H9 (cell line): ENCODE measurements around the gene ZNF880. TPM values are rescaled to one million over a fixed set of nuclear protein-coding genes. Genes with fewer than 3 reads are reported as not detected.
A peak's percentile ranks its signal among the peaks of the same experiment; 100 is the strongest.
"Not testable (repeated sequence)": the region's sequence is repeated elsewhere in the genome, so short reads cannot be mapped to it uniquely, and the experiment has no call there.

ENCODE experiments used
- DNase-seq: peaks from one replicate; pipeline ENCODE4 v3.0.0-alpha.2; 2017
- H2AFZ ChIP-seq: one replicate; pipeline ENCODE4 v1.6.1; 2013; ENCODE audit warnings: mild to moderate bottlenecking, low read length, control low read depth, moderate library complexity
- H2AK5ac ChIP-seq: 2 replicates; pipeline ENCODE4 v1.6.1; 2013; ENCODE audit warnings: low read length, control low read depth, mixed read lengths; ENCODE audit not compliant: insufficient read length
- H2BK120ac ChIP-seq: one replicate; pipeline ENCODE4 v1.6.1; 2013; ENCODE audit warnings: low read depth, mild to moderate bottlenecking, low read length, control low read depth, inconsistent platforms; ENCODE audit not compliant: poor library complexity, severe bottlenecking
- H2BK12ac ChIP-seq: 2 replicates; pipeline ENCODE4 v1.6.1; 2013; ENCODE audit warnings: low read length, control low read depth, mixed read lengths, low read depth; ENCODE audit not compliant: insufficient read length
- H2BK15ac ChIP-seq: 2 replicates; pipeline ENCODE4 v1.6.1; 2013; ENCODE audit warnings: low read depth, low read length, control low read depth
- H2BK20ac ChIP-seq: one replicate; pipeline ENCODE4 v1.6.1; 2013; ENCODE audit warnings: low read depth, mild to moderate bottlenecking, low read length, control low read depth, inconsistent platforms; ENCODE audit not compliant: poor library complexity, severe bottlenecking
- H2BK5ac ChIP-seq: 2 replicates; pipeline ENCODE4 v1.6.1; 2013; ENCODE audit warnings: low read length, control low read depth, mixed read lengths; ENCODE audit not compliant: insufficient read length
- H3K14ac ChIP-seq: 2 replicates; pipeline ENCODE4 v1.6.1; 2013; ENCODE audit warnings: low read length, control low read depth; ENCODE audit not compliant: insufficient read depth
- H3K18ac ChIP-seq: 2 replicates; pipeline ENCODE4 v1.6.1; 2013; ENCODE audit warnings: low read depth, mild to moderate bottlenecking, mixed read lengths, low read length, control low read depth; ENCODE audit not compliant: insufficient read length
- H3K23ac ChIP-seq: 2 replicates; pipeline ENCODE4 v1.6.1; 2013; ENCODE audit warnings: low read length, control low read depth, mixed read lengths, low read depth; ENCODE audit not compliant: insufficient read length
- H3K23me2 ChIP-seq: 2 replicates; pipeline ENCODE4 v1.6.1; 2013; ENCODE audit warnings: low read depth, mild to moderate bottlenecking, mixed read lengths, low read length, control low read depth; ENCODE audit not compliant: insufficient read length, poor library complexity, severe bottlenecking
- H3K27ac ChIP-seq: 2 replicates; pipeline ENCODE4 v1.5.1; 2013; ENCODE audit warnings: low read length, control low read depth, mixed read lengths, low read depth; ENCODE audit not compliant: insufficient read length
- H3K27me3 ChIP-seq: 2 replicates; pipeline ENCODE4 v1.6.1; 2013; ENCODE audit warnings: low read length, control low read depth, inconsistent platforms; ENCODE audit not compliant: insufficient read depth
- H3K4ac ChIP-seq: 2 replicates; pipeline ENCODE4 v1.6.1; 2013; ENCODE audit warnings: low read depth, mild to moderate bottlenecking, control low read depth, inconsistent platforms, low read length, moderate library complexity
- H3K4me1 ChIP-seq: 2 replicates; pipeline ENCODE4 v1.6.1; 2013; ENCODE audit warnings: low read length, control low read depth, inconsistent platforms; ENCODE audit not compliant: insufficient read depth
- H3K4me2 ChIP-seq: 2 replicates; pipeline ENCODE4 v1.6.1; 2013; ENCODE audit warnings: low read length, control low read depth, mixed read lengths; ENCODE audit not compliant: insufficient read length, insufficient read depth
- H3K56ac ChIP-seq: 2 replicates; pipeline ENCODE4 v1.6.1; 2013; ENCODE audit warnings: low read depth, mild to moderate bottlenecking, mixed read lengths, low read length, control low read depth; ENCODE audit not compliant: insufficient read length
- H3K79me1 ChIP-seq: 2 replicates; pipeline ENCODE4 v1.6.1; 2013; ENCODE audit warnings: low read depth, mild to moderate bottlenecking, moderate library complexity, low read length, control low read depth, inconsistent platforms; ENCODE audit not compliant: insufficient read depth, poor library complexity, severe bottlenecking
- H3K79me2 ChIP-seq: 2 replicates; pipeline ENCODE4 v1.6.1; 2013; ENCODE audit warnings: low read length, control low read depth, inconsistent platforms; ENCODE audit not compliant: insufficient read depth
- H3K9ac ChIP-seq: 2 replicates; pipeline ENCODE4 v1.6.1; 2013; ENCODE audit warnings: low read length, control low read depth, mixed read lengths; ENCODE audit not compliant: insufficient read length; ENCODE audit errors: extremely low read depth
- H3K9me3 ChIP-seq: one replicate; pipeline ENCODE4 v1.6.1; 2013; ENCODE audit warnings: low read depth, low read length, inconsistent platforms; ENCODE audit not compliant: control insufficient read depth
- H3T11ph ChIP-seq: one replicate; pipeline ENCODE4 v1.6.1; 2013; ENCODE audit warnings: mild to moderate bottlenecking, low read length, control low read depth, inconsistent platforms
- H4K20me1 ChIP-seq: one replicate; pipeline ENCODE4 v1.6.1; 2013; ENCODE audit not compliant: control insufficient read depth, insufficient read length, insufficient read depth
- H4K5ac ChIP-seq: 2 replicates; pipeline ENCODE4 v1.6.1; 2013; ENCODE audit warnings: low read depth, mild to moderate bottlenecking, mixed read lengths, low read length, control low read depth; ENCODE audit not compliant: insufficient read length
- H4K8ac ChIP-seq: replicated peaks from 2 replicates; pipeline ENCODE4 v1.6.1; 2013; ENCODE audit warnings: low read length, control low read depth, mixed read lengths, low read depth; ENCODE audit not compliant: insufficient read length
- H4K91ac ChIP-seq: 2 replicates; pipeline ENCODE4 v1.6.1; 2013; ENCODE audit warnings: low read depth, mild to moderate bottlenecking, moderate library complexity, mixed read lengths, low read length, control low read depth; ENCODE audit not compliant: insufficient read length
- H3K27ac Mint-ChIP-seq, 3 experiments: 2 replicates in 2 of 3; 3 replicates in 1 of 3; pipeline ENCODE4 v1.8.0; 2020 to 2021; ENCODE audit warnings: mixed read lengths in 3 of 3, mild to moderate bottlenecking in 1 of 3, moderate library complexity in 1 of 3
- H3K27me3 Mint-ChIP-seq: 2 replicates; pipeline ENCODE4 v1.8.0; 2021; ENCODE audit warnings: low read depth, mild to moderate bottlenecking, moderate library complexity, mixed read lengths
- H3K36me3 Mint-ChIP-seq, 3 experiments: 2 replicates in 2 of 3; 3 replicates in 1 of 3; pipeline ENCODE4 v1.8.0; 2020 to 2021; ENCODE audit warnings: low read depth in 3 of 3, mixed read lengths in 3 of 3; ENCODE audit not compliant: insufficient read depth in 1 of 3
- H3K4me1 Mint-ChIP-seq, 2 experiments: 2 replicates each; pipeline ENCODE4 v1.8.0; 2020; ENCODE audit warnings: mixed read lengths in 2 of 2
- H3K4me3 Mint-ChIP-seq, 2 experiments: 2 replicates in 1 of 2; 3 replicates in 1 of 2; pipeline ENCODE4 v1.8.0; 2020 to 2021; ENCODE audit warnings: mild to moderate bottlenecking in 2 of 2, mixed read lengths in 2 of 2, moderate library complexity in 1 of 2
- H3K9me3 Mint-ChIP-seq, 2 experiments: 2 replicates in 1 of 2; 3 replicates in 1 of 2; pipeline ENCODE4 v1.8.0; 2020; ENCODE audit warnings: mild to moderate bottlenecking in 2 of 2, mixed read lengths in 2 of 2, moderate library complexity in 1 of 2
- WGBS: extraction: QIAGEN DNeasy Blood & Tissue Kit; methylation state at CpG from one replicate; pipeline ENCODE4 v1.1.7; 2013; ENCODE audit warnings: missing lambda C conversion rate, low lambda C conversion rate, mixed read lengths; ENCODE audit not compliant: insufficient read length; ENCODE audit errors: extremely low coverage; 5-methylcytosine and 5-hydroxymethylcytosine counted together
- total RNA-seq: library from RNA; stranded (reverse); gene quantifications from 2 replicates; pipeline ENCODE4 v1.2.1, GENCODE V29; 2021
- TF ChIP-seq, protein P1 (sequence below): fragments of 200-600 bp; sonication (generic); conservative IDR thresholded peaks from 3 replicates; pipeline ENCODE4 v1.8.0; 2021; ENCODE audit warnings: antibody characterized with exemption, mild to moderate bottlenecking

Gene ZNF880
- total RNA-seq, 1 experiment from 2014 or later = 1.9 TPM

- no peaks in the 10 kb centered on the region for H4K20me1 ChIP-seq
- no peak overlapping the region for H2BK15ac ChIP-seq
- Mint-ChIP-seq H3K36me3 (peaks cover 9 to 17% (median 14%) of the 10 kb centered on the region in 3 experiments), H3K27me3 (peaks cover 8% of the 10 kb centered on the region), H3K4me3 (peak overlapping the region; percentile 90 to 95), H3K27ac (peak overlapping the region in 2 of 3 experiments; percentile 92 to 93; a peak in 4 of 7 replicates), H3K9me3 (peaks cover 22 to 33% of the 10 kb centered on the region in 2 experiments), H3K4me1 (peaks cover 9% of the 10 kb centered on the region in 2 experiments)
- H3K9me3 ChIP-seq = peaks cover 14% of the 10 kb centered on the region
- H3T11ph ChIP-seq = no peak overlapping the region
- peak overlapping the region; percentile 81 for H3K4me2 ChIP-seq
- no peak for DNase-seq
- H3K14ac ChIP-seq = no peak overlapping the region; the same call in 1 of the 2 replicates
- H4K8ac ChIP-seq = no peak overlapping the region
- H3K56ac ChIP-seq = no peak overlapping the region
- H3K18ac ChIP-seq = peak overlapping the region; percentile 88
- peaks cover 5% of the 10 kb centered on the region for H3K23me2 ChIP-seq
- no peak overlapping the region for H2BK12ac ChIP-seq
- no peak overlapping the region for H4K5ac ChIP-seq
- no peaks in the 10 kb centered on the region for H3K27me3 ChIP-seq
- WGBS = no CpG with 5 or more reads among the region's 9 CpGs
- peak overlapping the region; percentile 79 for H3K9ac ChIP-seq
- H4K91ac ChIP-seq = no peak overlapping the region
- H3K4ac ChIP-seq = no peak overlapping the region
- H3K23ac ChIP-seq = no peak overlapping the region
- H3K79me2 ChIP-seq = no peaks in the 10 kb centered on the region
- H2BK5ac ChIP-seq = no peak overlapping the region
- H2BK120ac ChIP-seq = no peak overlapping the region
- no peak overlapping the region for H2BK20ac ChIP-seq
- H2AK5ac ChIP-seq = no peak overlapping the region
- no peaks in the 10 kb centered on the region for H3K79me1 ChIP-seq
- H3K4me1 ChIP-seq = no peaks in the 10 kb centered on the region
- peak overlapping the region; percentile 63 for H2AFZ ChIP-seq
- no peak overlapping the region for H3K27ac ChIP-seq
- TF ChIP-seq, protein P1, sequence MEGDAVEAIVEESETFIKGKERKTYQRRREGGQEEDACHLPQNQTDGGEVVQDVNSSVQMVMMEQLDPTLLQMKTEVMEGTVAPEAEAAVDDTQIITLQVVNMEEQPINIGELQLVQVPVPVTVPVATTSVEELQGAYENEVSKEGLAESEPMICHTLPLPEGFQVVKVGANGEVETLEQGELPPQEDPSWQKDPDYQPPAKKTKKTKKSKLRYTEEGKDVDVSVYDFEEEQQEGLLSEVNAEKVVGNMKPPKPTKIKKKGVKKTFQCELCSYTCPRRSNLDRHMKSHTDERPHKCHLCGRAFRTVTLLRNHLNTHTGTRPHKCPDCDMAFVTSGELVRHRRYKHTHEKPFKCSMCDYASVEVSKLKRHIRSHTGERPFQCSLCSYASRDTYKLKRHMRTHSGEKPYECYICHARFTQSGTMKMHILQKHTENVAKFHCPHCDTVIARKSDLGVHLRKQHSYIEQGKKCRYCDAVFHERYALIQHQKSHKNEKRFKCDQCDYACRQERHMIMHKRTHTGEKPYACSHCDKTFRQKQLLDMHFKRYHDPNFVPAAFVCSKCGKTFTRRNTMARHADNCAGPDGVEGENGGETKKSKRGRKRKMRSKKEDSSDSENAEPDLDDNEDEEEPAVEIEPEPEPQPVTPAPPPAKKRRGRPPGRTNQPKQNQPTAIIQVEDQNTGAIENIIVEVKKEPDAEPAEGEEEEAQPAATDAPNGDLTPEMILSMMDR = no peak
These were observed 32.8 kb upstream of the ZNF880 start for GRCh38 chr19:52336791-52337381.

- not testable (repeated sequence) for H3K27ac ChIP-seq, H3K9ac ChIP-seq, DNase-seq, H3T11ph ChIP-seq, H3K79me1 ChIP-seq, H3K9me3 ChIP-seq, H3K56ac ChIP-seq, H3K79me2 ChIP-seq, H3K4me2 ChIP-seq, H3K23me2 ChIP-seq, H3K36me3 Mint-ChIP-seq, H3K27me3 ChIP-seq, H3K4ac ChIP-seq, H2BK5ac ChIP-seq, H2BK15ac ChIP-seq, H3K4me3 Mint-ChIP-seq, H3K23ac ChIP-seq, H4K5ac ChIP-seq, H2AFZ ChIP-seq, H3K18ac ChIP-seq, H4K20me1 ChIP-seq, H2AK5ac ChIP-seq, H3K27ac Mint-ChIP-seq, H3K14ac ChIP-seq, H3K27me3 Mint-ChIP-seq, H2BK12ac ChIP-seq, H3K4me1 ChIP-seq, H2BK20ac ChIP-seq, H2BK120ac ChIP-seq, H4K8ac ChIP-seq, H4K91ac ChIP-seq
- H3K9me3 Mint-ChIP-seq = peaks cover 4 to 13% of the 10 kb centered on the region in 2 experiments; a peak in 3 of 5 replicates
- peaks cover 9 to 11% of the 10 kb centered on the region in 2 experiments for H3K4me1 Mint-ChIP-seq
- no CpG with 5 or more reads among the region's 3 CpGs for WGBS
These were observed 30.7 kb upstream of the ZNF880 start for GRCh38 chr19:52339022-52339421.
